Epidermal melanocyte (primary cell): ENCODE results near the gene ADCY2.
A peak's percentile ranks its signal among the peaks of the same experiment; 100 is the strongest.

Experiments
- DNase-seq: peaks from one replicate; pipeline ENCODE4 v3.0.0; 2011; ENCODE audit warnings: low spot score; ENCODE audit not compliant: insufficient read length

ADCY2 gene

DNA sequence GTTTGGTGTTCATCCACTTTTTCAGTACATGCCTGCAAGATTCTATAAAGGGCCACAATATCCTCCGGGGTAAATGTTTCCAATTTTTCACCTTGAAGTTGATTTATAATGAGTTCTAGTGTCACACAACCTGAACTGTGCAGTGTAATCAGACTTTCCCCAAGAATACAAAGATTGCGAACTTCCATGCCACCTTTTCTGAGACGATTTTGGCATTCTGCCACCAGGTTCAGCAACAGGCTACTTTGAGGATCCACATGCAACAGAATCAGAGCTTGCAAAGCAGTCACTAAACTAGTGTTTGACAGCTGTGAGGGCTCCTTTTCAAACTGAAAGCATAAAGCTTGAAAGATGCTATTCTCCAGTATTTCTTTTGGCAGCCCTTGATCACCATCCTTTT is 471.3 kb downstream of the ADCY2 start:
- DNase-seq = no peak

DNA sequence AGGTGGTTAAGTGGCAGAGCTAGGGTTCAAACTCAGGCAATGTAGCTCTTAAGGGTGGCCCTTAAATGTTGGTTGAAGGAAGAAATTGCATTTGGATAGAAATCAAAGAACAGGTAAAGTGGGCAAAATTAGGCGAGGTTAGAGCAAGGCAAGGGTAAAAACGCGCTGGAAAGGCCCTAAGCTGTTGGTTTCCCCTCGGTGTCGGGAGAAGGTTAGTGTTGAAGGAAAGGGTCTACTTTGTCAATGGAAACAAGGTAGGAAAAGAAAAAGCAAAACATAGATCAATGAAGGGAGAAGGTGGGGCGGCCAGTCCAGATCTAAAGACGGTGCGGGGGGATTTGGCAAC is 472.5 kb downstream of the ADCY2 start:
- DNase-seq = no peak

DNA sequence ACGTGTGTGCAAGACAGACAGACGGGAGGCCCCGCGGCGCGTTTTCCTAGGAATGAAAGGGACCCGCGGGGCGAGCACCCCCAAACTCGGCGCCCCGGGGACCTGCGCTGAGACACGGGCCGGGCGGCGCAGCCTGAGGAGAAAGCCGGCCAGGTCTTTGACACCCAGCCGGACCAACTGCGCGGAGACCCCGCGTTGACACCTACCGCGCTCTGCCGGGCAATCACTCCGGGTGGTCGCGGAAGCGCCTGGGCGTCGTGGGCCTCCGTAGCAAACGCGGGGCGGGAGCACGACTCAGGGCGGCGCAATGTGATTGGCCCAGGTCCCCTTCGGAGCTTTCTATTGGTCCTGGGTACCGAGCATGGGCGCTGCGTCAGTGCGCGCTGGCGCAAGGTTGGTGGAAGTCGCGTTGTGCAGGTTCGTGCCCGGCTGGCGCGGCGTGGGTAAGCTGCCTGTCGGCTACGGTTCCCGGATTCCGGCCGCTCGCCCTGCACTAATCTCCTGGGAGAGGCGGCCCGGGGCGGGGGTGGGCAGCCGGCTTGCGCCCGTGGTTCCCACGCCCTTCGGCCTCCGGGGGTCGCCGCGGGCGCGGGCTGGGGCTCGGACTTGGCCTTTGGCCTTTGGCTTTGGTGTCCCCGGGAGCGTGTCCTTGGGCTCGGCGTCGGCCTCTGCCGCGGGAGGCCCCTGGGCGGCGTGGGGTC is 473.0 kb downstream of the ADCY2 start, which contains the start of the genes FASTKD3 and MTRR:
FASTKD3 (minus strand) TSS at position 259 of the 701 bp plus-strand sequence. CDS start 948 bp downstream, outside the sequence.
MTRR (plus strand) TSS at position 376 of the 701 bp plus-strand sequence. CDS start 1,647 bp downstream, outside the sequence.
- peak; percentile 85 for DNase-seq

- no peak for DNase-seq
Observed at GRCh38 chr5:7869474-7870136, 473.7 kb downstream of the ADCY2 start.

GRCh38 chr5:7871653-7872052 is 475.7 kb downstream of the ADCY2 start:
- DNase-seq = no peak

GRCh38 chr5:7872517-7873130 is 476.7 kb downstream of the ADCY2 start:
- DNase-seq = no peak

DNA sequence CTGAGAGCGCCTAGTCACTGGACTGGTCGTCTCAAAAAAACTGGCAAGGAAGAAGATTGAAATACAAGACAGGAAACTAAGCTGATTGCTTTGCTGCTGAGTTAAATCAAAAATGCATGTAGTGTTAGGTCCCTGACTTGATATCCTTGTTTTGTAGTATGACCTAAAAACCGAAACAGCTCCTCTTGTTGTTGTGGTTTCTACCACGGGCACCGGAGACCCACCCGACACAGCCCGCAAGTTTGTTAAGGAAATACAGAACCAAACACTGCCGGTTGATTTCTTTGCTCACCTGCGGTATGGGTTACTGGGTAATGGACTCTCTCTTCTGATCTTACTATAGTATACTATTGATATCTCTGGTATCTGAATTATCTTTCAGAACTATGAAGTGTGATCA is 477.3 kb downstream of the ADCY2 start:
- no peak for DNase-seq

- no peak for DNase-seq
Observed at GRCh38 chr5:7874639-7875038, 478.7 kb downstream of the ADCY2 start.

DNA sequence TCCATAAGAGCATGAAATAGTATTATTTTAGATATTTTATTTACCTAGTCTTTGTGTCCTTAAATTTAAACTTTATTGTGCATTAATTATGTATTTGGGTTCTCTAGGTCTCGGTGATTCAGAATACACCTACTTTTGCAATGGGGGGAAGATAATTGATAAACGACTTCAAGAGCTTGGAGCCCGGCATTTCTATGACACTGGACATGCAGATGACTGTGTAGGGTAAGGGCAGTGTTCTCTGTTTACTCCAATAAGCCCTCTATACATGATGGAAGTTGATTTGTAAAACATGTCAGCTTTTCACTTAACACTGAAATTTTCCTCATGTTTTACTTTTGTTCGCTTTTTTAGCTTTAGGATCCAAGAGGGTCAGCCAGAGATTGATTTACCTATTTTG is 479.2 kb downstream of the ADCY2 start:
- DNase-seq = no peak

- no peak for DNase-seq
Observed at GRCh38 chr5:7876867-7877266, 480.9 kb downstream of the ADCY2 start.

GRCh38 chr5:7877851-7878250 is 481.9 kb downstream of the ADCY2 start:
- no peak for DNase-seq

- DNase-seq = no peak
Observed at GRCh38 chr5:7878381-7878873, 482.5 kb downstream of the ADCY2 start.
